HG02759 (cell line): Measurements from ENCODE around the gene GFOD2.

Source experiments
- ATAC-seq: cut with Tn5 transposase; IDR thresholded peaks from one replicate; pipeline ENCODE4 v1.9.1; 2021; ENCODE audit warnings: mild to moderate bottlenecking, moderate library complexity; ENCODE audit not compliant: unreplicated experiment

Gene GFOD2

DNA sequence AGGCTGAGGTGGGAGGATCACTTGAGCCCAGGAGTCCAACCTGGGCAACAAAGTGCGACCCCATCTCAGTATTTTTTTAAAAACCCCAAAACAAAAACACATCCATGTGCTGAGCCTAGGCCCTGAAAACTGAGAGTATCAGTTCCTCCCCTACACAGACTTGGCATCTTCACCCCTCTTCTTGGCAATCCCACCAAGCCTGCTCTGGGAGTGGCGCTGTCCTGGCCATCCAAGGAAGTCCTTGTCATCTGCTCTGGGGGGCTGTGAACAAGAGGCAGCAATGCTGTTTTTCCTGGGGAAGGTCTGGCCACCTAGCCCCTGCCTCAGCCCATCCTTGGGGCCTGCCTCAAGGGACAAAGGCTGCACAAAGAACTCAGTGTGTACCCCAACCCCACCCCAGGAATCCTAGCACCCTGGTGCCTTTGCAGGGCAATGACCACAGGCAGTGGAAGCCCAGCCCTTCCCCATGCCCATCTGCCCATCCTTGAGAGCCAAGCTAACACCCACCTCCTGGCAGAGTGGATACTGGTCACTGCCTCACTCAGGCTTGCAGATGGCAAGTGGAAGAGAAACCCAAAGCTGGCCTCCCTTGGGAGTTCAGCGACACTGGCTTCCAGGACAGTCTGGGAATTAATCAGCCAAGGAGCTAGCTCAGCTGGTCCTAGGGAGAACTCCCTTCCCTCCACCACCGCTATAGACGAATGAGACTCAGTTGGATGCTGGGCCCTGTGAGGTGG is 14.8 kb upstream of the GFOD2 start:
- no peak for ATAC-seq

DNA sequence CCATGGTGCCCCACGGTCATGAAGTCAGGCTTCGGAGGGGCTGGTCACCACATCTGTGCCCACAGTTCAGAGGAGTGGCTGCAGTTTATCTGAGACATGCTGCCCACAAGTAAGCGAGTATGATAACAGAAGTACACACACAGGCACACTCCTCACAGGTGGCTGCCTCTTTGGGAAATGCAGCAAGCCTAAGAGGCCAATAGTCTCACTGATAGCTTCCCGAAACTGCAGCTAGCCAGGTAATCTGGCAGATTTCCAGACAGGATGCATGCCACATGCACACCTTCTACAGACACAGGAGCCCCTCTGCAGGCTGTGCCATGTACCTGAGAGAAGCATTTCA is 12.6 kb upstream of the GFOD2 start:
- ATAC-seq = no peak

DNA sequence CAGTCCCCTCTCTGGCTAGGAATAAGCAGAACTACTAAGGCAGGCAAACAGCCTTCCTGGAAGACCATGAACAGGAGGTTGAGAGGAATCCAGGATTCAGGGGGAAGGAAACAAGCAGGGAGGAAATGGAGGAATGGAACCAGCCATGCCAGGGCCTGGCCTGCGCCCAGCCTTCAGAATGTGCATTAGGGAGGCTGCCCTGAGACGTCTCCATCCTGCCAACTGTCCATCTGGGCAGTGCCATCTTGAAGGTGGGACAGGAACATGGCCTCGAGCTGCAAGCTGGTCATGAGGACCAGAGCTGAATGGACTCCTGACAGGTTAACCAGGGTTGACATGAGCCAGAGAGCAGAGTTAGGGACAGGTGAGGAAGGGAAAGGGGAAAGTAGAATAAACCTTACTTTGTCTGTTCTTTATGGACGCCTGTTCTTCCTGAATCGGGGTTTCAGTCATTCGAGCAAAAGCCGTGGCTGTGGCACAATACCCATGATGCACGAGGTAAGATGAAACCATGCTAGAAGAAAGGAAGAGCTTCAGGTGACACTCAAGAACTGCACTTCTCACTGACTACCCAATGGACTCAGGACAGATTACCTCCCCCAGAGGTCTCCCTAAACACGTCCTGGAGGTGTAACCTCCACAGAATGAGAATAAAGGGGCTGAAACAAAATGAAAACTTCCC is 12.1 kb upstream of the GFOD2 start:
- ATAC-seq = no peak

DNA sequence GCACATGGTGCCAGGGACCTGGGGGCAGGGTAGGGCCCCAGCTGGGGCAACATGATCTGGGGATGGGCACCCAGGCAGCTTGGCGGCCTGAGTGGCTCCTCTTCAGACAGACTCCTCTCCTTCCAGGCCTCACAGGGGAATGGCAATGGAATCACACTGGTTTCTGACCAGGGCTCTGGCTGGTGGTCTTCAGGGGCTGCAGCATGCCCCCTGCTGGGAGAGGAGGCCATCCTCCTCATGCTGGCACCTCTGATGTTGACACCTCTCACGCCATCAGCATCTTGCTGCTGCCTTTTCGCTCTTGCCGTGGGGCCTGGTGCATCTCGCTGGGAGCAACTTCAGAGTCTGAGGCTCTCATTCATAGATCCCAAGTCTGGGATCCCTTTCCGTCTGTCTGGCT is 11.2 kb upstream of the GFOD2 start:
- no peak for ATAC-seq

DNA sequence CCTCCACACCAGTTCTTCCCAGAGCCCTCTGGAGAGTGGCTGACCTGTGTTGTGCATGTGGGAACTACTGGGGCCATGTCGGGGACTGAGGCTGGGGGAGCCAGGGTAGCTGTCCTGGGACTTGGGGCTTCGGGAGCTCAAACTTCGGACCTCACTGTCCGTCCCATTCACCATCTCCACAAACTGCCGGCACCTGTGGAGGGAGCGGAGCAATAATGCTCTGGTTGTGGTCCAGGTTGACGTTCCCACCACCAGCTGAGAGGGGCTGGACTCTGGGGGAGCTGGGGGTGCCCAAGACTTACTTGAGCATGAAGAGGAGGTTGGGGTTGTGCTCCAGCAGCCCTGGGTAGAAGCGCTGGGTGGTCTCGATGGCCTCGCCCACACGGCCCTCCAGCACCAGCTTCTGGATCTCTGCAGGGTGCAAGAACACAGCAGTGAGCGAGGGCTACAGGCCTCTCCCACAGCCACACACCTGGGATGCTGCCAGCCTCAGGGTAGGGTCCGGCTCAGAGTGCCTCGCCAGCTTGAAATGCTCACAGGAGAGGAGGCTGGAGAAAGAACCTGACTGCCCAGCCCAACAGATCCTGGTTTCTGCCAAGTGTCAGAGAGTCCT is 10.6 kb upstream of the GFOD2 start:
- no peak for ATAC-seq

DNA sequence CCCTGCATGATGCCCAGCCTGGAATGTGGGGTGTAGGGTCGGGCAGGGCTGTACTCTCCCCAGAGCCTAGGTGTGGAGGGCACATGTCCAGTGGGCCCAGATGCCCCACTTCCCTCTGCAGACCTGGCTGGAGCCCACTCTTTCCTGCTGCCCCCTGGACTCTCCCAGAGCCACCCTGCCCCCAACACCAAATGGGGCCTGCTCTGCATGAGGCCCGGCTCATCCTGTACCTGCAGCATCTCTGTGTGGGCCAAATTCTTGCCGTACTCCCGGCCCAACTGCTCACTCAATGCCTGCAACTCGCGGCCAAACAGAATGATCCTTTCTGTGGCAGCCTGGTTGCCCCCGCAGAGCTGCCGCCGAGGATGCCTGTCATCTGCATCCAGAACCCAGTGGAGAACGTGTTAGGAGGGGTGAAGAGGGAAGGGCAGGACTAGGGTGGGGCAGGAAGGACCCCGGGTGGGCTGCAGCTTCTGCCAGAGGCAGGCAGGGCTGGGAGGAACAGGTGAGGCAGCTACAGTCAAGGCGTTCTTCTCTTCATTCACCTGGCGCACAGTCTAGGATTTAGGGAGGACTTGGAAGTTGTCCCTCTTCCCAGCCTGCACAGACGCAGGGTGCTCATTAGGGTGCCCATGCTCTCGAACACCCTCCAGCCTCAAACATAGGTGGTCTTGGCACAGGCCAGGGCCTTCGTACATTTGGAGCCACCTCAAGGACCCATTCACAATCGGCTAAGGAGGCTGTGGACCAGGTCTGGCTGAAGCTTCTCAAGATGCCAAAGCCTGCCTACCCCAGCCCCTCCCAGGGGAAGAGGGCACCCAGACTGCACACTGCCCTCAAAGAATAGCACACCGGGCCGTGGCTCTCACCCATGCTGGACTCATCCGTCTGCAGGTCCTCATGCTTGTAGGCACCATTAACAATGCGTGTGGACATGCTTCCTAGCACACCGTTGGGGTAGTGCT is 8.7 kb upstream of the GFOD2 start:
- no peak for ATAC-seq

DNA sequence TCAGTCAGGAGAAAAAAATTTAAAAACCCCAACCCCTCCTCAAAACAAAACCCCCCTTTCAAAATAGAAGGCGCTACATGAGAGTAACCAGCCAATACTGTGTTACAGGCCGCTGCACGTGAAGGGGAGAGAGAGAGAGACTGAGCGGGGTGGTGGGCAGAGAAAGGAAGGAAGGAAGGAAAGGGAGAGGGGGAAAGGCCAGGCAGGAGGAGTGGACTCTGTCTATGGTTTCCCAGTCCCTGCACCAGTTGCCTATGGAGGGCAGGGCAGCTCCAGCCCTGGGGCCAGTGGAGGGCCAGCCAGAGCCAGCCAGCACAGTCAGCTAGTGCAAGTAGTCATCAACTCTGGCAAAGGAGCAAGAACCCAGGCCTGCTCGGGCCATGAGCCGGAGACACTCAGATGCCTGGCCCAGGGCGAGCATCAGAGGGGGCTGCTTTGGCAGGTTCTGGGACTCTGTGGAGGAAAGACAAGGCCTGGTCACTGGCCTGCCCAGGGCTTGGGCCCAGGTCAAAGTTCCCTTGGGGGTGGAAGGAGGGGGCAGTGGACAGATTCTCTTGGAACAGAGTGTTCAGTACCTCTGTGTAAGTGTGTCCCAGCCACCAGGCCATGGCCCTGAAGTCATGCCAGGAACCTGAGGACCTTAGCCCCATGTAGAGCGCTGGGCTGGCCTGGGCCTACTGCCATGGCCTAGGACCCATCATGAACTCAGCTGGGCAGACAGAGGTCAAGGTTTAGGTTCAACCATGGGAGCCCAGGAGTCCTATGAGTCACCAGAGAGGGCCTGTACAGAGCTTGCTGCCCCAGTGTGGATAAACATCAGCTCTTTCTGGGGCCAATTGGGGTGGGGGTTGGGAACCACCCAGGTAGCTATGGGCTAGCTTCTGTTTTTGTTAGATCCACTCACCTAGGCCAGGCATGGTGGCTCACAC is 7.3 kb upstream of the GFOD2 start:
- no peak for ATAC-seq

DNA sequence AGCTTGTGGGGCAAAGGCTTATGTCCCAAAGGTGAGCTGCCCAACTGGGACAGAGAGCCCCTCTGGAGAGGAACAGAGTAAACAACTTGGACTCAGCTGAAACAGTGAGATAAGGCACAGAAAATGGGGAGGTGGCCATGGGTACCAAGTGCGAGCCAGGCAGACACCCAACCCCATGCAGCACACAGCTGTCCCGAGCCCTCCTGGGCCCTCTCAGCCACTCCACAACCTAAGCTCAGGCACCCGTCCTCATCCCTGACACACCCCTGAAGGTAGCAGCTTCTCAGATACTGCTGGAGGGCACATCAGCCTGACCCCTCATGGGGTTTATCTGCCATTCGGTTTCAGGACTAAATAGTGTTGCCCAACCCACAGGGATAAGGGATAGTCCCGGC is 4.8 kb upstream of the GFOD2 start:
- no peak for ATAC-seq

DNA sequence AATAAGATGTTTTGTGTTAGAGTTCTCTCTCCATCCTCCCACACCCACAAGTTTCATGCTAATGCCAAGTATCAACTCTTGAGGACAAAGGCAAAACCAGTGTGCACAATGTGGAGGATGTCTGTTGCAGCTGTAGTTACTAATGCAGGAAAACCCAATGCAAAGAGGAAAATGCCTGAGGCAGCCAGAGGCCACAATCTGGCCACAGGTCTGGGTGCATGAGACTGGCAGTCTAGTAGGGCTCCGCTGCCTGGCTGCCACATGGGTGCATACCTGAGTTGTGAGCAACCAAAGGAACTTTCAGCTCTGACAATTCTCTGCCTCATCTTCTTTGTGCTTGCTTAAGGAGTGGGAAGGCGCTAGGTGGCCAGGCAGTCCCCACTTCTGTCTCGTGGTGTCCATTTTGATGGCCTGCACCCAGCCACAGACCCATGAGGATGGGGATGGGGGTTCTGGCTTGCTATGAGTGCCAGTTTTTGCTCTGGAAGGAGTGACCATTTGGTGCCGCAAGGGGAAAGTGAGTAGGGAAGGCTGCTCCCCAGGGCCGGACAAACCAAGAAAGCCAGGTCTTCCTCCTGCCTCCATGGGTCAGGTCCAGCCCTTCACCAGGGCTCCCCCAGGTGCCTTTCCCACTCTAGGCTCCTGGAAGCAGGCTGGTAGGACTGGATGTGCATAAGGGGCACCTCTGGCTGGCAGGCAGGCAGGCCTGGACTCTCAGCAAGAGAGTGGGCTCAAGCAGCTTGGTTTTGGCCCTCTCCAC is 4.2 kb upstream of the GFOD2 start:
- ATAC-seq = no peak

DNA sequence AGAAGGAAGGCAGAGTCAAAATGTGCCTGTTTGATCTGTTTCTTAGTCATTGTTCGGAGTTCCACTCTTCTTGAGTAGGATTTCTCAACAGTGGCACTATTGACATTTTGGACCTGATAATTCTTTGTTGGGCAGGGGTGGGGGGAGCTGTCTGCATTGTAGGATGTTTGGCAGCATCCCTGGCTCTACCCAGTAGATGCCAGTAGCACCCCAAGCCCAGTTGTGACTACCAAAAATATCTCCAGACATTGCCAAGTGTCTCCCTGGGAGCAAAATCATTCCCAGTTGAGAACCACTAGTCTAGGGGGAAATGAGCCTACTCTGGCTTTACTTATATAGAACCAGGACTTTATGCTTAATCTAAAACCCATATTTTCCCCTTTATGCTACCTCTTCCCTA is 1.1 kb upstream of the GFOD2 start:
- ATAC-seq = no peak

DNA sequence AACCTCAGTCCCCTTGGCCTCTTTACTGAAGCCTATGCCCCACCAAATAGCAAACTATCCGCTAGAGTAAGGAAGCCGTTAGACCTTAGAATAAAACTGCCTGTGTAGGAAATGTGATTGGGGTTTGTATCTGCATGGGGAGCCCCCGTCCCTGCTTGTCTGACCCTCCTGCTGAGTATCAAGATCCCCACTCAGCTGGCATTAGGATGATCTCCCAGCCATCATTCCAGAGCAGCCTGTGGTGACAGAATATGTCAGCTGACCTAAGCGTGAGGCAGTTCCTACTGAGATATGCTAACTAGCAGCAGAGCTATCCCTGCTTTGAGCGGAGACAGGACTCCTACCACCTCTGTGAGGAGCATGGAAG is 645 bp upstream of the GFOD2 start:
- peak; percentile 14 for ATAC-seq

DNA sequence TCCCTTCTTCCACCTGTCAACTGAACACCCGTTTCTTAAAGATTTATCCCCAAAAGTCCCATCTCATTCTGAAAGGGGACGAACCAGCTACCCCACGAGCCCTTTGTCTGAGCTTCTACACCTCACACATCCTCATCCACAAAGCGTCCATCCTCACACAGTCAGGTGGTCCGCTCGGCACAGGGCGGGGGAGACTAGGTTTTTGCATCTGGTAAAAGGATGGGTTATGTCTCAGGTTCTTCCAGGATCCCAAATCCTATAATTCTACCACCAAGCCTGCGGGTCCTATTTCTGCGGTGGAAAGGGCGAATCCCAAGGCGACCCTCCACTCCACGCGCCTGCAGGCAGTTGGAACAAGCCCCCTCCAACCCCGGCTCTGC is 458 bp downstream of the GFOD2 start:
- peak; percentile 1 for ATAC-seq

DNA sequence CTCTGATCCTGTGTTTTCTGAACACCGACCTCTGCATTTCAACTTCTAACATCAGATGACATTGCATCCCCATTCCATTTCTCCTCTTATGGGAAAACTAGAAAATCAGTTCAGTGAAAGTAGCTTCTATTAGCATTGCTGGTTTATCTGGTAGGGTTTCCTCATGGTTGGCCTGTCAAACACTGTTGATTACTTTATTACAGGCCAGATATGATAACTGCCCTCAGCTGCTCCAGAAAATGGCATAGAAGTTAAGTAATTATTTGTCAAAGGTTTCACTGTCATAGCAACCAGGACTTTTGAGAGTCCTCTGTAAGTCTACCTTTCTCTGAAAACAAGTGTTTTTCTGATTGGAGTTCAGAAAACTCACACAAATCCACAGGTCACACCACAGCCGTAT is 3.0 kb downstream of the GFOD2 start:
- no peak for ATAC-seq

DNA sequence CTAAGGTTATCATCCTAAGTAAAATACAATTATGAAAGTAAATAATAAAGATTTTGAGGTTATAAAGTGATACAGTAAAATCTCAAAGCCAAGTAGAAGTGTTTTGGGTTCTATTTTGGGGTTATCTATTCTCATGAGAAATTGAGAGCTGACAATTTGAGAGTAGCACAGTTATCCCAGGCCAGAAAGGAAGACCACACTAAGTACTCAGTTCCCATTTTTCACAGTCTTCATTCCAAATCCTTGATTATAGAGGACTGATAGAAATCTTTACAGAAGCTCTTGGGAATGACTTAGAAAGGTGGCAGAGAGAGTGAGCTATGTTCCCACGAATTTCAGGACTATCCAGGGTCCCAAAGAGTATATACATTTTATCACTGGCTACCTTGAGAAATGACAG is 4.6 kb downstream of the GFOD2 start:
- ATAC-seq = no peak

DNA sequence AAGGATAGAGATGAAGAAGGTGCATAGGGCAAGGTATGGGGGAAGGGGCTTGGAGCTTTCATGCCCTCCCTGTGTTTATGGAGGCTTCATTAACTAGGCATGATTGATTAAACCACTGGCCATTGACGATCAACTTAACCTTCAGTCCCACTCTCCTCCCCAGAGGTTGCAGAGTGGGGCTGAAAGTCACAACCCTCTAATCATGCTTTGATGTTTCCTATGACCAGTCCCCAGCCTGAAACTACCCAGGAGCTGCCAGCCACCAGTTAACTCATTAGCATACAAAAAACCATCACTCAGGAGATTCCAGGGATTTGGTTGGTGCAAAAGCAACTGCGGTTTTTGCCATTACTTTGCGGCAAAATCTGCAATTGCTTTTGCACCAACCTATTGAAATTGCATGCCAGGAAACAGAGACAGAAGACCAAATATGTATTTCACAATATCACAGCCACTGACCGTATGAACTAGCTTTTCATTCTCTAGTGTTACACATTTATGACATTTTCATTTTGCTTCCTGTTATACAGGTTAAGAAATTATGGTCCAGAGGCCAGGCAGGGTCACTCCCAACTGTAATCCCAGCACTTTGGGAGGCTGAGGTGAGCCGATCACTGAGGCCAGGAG is 5.4 kb downstream of the GFOD2 start:
- no peak for ATAC-seq

DNA sequence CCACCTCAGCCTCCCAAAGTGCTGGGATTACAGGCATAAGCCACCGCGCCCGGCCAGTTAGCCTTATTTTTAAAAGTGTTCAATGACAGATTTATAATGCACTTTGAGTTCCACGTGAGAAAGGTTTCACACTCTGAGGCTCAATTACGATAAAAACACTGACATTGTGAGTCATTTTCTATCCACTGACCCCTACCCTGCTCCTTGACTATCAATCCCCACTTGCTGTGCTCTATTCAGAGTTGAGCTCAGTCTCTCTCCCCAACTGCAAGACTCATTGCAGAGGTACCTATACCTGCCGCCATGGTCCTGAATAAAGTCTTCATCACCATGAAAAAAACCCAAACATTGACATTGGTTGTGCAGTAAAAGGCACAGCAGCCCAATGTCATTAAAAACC is 8.5 kb downstream of the GFOD2 start:
- ATAC-seq = no peak

DNA sequence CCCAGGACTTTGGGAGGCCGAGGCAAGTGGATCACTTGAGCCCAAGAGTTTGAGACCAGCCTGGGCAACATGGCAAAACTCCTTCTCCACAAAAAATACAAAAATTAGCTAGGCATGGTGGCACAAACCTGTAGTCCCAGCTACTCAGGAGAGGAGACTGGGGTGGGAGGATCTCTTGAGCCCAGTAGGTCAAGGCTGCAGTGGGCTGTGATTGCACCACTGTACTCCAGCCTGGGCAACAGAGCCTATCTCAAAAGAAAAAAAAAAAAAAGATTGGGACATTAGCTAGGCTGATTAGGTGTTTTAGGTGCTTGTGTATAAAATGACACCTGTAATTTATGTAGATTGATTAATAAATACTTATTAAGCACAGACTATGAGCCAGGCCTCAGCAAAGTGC is 10.1 kb downstream of the GFOD2 start:
- no peak for ATAC-seq

DNA sequence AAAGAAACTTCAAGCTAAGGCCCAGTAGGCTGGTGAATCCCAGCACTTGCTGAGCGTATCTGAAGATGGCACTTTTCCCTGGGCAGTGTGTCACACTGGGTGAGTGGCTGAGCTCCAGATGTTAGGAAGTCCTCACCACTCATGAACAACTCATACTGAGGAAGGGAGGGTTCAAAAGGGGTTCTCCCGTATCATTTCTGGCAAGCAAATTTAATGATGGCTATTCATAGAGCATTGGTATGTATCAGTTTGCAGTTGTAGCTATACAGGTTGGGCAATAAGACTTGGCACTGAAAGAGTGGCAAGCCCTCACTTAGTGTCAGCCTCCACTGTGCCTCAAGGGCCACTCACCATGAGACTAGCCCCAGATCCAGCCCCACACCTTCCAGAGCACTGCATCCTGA is 10.7 kb downstream of the GFOD2 start:
- ATAC-seq = no peak

DNA sequence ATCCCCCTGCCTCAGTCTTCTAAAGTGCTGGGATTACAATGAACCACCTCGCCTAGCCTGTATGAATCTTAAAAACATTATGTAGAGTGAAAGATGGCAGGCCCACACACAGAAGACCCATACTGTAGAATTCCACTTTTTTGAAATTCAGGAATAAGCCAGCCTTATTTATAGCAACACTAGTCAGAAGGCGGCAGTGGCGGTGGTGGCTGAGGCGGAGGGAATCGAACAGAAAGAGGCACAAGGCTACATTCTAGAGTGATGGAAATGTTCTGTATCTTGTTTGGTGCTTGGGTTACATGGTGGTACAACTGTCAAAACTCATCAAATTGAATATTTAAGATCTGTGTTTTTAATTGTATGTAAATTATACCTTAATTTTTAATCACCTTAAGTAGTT is 11.3 kb downstream of the GFOD2 start:
- no peak for ATAC-seq
